ENCODE data around the gene LRRTM4.
A peak's percentile ranks its signal among the peaks of the same experiment; 100 is the strongest.

- no peak for TF ChIP-seq EZH2 (IDR thresholded peaks at IDR 0.05; ENCODE audit: borderline replicate concordance, insufficient read depth, low read length, poor library complexity, severe bottlenecking)
- no peak for TF ChIP-seq CTCF (IDR thresholded peaks at IDR 0.05; ENCODE audit: poor library complexity, severe bottlenecking)
- peak; percentile 19 for TF ChIP-seq SMC3 (conservative IDR thresholded peaks at IDR 0.05; ENCODE audit: poor library complexity)
- peak; percentile 76 for TF ChIP-seq POLR2AphosphoS5 (IDR thresholded peaks at IDR 0.05)
These were observed 320.4 kb downstream of the LRRTM4 start for GRCh38 chr2:77201755-77202154.
